LNCaP clone FGC (cell line): ENCODE measurements around the gene SCRN2.

Experiments
- DNase-seq: peaks from one replicate; pipeline ENCODE4 v3.0.0-alpha.2; 2011; ENCODE audit warnings: low read depth
- H3K4me3 ChIP-seq: 2 replicates; pipeline ENCODE4 v1.5.1; 2011; ENCODE audit warnings: mild to moderate bottlenecking, low read depth, low read length, control low read depth
- CTCF ChIP-seq: IDR thresholded peaks from 2 replicates; pipeline ENCODE4 v1.5.1; 2012; ENCODE audit warnings: mild to moderate bottlenecking; ENCODE audit not compliant: control insufficient read depth, insufficient read depth; ENCODE audit errors: extremely low read depth

Gene SCRN2

GRCh38 chr17:47882695-47883588 lies 41.9 kb upstream of the SCRN2 start:
- no peak for DNase-seq
- no peak for TF ChIP-seq CTCF
- no peak overlapping the region for H3K4me3 ChIP-seq

- no peak overlapping the region for H3K4me3 ChIP-seq
- DNase-seq = no peak
- TF ChIP-seq CTCF = no peak
Observed at GRCh38 chr17:47882247-47882646, 41.2 kb upstream of the SCRN2 start.

- no peak for DNase-seq
- no peak for TF ChIP-seq CTCF
- H3K4me3 ChIP-seq = no peak overlapping the region
Observed at GRCh38 chr17:47879776-47880454, 38.8 kb upstream of the SCRN2 start.

- no peak overlapping the region for H3K4me3 ChIP-seq
- no peak for DNase-seq
- no peak for TF ChIP-seq CTCF
Observed at GRCh38 chr17:47879028-47879585, 38.0 kb upstream of the SCRN2 start.

- no peak for TF ChIP-seq CTCF
- no peak overlapping the region for H3K4me3 ChIP-seq
- no peak for DNase-seq
Observed at GRCh38 chr17:47878203-47879027, 37.3 kb upstream of the SCRN2 start.

- DNase-seq = no peak
- H3K4me3 ChIP-seq = no peak overlapping the region
- no peak for TF ChIP-seq CTCF
Observed at GRCh38 chr17:47877368-47878034, 36.4 kb upstream of the SCRN2 start.
